ENCODE results near the gene TPCN2. TPM values are rescaled to one million over a fixed set of nuclear protein-coding genes. Genes with fewer than 3 reads are reported as not detected.

Gene TPCN2
- polyA plus RNA-seq, 3 donors = 12.1 to 14.2 (median 13.6) TPM

GRCh38 chr11:69091638-69092165 is 43.0 kb downstream of the TPCN2 start:
- no peak for DNase-seq (ENCODE audit: low read depth in 3 of 3, low spot score in 2 of 3)

DNA sequence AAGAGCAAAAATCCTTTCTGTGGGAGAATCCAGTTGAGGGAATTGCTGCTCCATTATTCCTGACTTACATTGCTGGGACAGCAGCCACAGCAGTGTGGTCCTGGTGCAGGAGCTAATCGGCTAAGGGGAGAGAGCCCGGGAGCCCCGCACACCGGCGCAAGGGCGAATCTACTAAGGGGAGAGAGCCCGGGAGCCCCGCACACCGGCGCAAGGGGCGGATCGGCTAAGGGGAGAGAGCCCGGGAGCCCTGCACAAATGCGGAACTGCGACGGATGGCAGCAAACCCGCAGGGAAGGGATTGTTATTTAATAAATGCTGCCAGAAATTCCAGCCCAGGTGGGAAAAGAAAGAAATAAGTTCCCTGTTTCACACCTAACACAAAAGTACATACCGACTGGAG is 43.5 kb downstream of the TPCN2 start:
- no peak for DNase-seq (ENCODE audit: low read depth in 3 of 3, low spot score in 2 of 3)

- DNase-seq (ENCODE audit: low read depth in 3 of 3, low spot score in 2 of 3) = no peak
Observed at GRCh38 chr11:69093106-69093505, 44.4 kb downstream of the TPCN2 start.

GRCh38 chr11:69094111-69094914 is 45.6 kb downstream of the TPCN2 start:
- DNase-seq (ENCODE audit: low read depth in 3 of 3, low spot score in 2 of 3) = no peak

DNA sequence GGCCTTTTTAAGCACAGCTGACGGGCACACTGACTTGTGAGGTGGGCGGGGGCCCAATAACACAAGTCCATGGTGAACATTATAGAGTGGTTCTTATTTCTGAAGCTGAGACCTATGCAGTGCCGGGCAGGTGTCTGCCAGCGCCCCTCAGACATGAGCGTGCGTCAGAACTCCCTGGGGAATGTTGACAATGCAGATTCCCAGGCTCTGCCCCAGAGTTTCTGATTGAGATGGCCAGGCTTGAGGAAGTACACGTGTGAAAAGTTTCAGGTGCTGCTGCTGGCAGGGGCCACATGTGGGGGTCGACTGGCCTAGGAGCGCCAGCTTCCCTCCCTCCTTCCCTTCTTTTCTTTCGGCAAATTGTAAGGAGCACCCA is 46.2 kb downstream of the TPCN2 start:
- DNase-seq (ENCODE audit: low read depth in 3 of 3, low spot score in 2 of 3) = no peak

DNA sequence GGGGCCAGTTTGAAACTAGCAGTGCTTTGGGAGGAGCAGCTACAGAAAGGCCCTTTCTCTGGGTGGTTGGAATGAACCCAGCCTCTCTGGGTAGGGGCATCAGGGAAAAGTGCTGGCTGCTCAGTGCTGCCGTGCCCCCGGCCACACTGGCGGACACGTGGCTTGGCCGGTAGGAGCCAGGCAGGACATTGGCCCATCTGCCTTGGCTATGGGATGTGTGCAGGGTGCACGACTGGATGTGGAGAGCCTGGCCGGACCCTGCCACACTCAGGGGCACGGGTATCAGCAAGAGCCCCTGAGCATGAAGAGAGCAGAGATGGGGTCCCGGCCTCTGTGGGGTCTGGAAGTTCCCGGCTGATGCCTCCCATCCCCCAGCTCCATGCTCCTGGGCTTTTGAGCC is 46.6 kb downstream of the TPCN2 start:
- no peak for DNase-seq (ENCODE audit: low read depth in 3 of 3, low spot score in 2 of 3)

DNA sequence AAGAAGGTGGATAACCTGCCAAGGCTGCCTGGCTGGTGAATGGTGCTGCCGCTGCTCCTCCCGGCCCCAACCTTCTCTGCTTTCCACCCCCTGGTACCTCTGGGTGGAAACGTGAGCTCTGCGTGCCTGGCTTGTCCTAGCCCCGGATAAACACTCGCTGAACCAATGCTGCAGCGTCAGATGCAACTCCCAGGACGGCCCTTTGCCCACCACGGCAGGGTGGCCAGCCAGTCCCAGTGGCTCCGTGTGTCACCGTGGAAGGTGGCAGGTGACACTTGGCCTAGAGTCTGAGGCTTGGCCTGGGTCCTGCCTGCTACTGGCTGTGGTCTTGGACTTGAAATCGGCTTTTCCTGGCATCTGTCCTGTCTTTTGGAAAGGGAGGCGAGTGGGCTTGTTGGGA is 47.7 kb downstream of the TPCN2 start:
- no peak for DNase-seq (ENCODE audit: low read depth in 3 of 3, low spot score in 2 of 3)

GRCh38 chr11:69097263-69097662 is 48.5 kb downstream of the TPCN2 start:
- DNase-seq (ENCODE audit: low read depth in 3 of 3, low spot score in 2 of 3) = no peak

DNA sequence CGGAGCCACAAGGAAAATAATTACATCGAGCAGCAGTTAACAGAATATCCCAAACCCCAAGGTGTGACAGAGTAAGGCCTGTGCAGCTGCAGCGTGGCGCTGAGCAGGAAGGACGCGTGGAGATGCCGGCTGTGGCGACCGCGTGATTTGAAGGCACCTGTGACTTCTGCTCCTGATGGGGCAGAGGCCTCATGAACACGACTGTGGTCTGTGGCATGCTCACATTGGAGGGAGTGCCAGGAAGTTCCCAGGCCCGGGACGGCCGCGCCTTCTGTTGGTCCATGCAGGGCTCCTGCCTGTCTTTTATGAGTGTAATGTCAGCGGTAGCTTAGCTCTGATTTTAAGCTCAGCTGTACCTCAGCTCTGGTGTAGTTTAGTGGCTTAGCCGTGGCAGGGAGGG is 50.4 kb downstream of the TPCN2 start:
- DNase-seq (ENCODE audit: low read depth in 3 of 3, low spot score in 2 of 3) = no peak

DNA sequence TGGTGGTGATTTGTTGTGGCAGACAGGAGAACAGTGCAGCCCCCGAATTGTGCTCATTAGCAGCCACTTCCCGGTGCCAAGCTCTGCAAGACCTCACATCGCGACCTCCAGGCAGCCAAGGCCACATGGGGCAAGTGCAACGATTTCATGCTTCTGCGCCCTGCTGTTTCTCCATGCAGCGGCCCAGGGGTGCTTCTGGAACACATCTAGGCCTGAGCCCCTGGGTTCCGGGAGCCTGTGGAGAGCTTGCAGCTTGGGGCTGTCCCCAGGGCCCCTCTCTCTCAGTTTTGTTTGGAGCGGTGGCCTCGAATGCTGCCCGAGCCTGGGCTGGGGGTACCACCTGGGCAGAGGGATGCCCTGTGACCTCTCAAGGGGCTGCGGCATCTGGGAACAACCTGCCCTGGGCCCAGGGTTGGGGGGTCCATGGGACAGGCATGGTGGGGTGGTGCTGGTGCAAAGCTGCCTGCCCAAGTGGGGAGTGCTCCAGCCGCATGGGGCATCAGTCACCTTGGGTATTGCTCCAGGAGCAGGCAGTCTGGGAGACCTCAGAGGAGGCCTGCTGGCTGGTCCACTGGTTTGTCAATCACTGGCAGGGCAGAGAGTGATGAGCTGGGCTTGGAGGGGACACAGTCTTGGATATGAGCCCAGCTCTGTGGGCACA is 51.9 kb downstream of the TPCN2 start:
- no peak for DNase-seq (ENCODE audit: low read depth in 3 of 3, low spot score in 2 of 3)

DNA sequence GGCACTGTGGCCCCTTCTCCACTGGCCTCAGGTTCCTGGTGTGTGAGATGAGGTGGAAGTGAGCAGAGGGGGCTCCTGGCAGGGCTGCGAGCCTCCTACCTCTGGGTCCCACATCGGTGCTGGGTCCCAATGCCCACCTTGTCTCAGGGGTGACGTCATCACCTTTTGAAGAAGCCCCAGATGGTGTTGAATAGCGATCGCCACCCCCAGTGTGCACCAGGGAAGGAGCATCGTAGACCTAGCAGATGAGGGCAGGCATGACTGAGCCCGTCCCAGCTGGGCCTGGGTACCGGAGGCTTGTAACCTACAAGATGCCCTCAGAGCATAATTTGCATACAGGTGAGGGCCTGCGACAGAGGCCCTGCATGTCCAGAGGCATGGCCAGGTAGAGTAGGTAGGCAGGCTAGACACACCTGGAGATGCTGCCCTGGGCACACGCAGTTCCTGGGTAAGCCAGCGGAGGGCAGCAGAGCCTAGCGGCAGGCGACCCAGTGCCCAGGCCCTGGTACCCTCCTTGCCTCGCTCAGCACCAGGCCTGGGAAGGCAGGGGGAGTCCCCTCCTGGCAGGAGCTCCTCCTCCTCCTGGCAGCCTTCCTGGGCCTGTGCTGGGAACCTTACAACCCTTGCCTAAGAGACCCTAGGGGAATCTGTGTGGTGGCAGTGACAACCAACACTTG is 52.5 kb downstream of the TPCN2 start:
- peak in 2 of 3 donors; percentile 55 to 74 for DNase-seq (ENCODE audit: low read depth in 3 of 3, low spot score in 2 of 3)

DNA sequence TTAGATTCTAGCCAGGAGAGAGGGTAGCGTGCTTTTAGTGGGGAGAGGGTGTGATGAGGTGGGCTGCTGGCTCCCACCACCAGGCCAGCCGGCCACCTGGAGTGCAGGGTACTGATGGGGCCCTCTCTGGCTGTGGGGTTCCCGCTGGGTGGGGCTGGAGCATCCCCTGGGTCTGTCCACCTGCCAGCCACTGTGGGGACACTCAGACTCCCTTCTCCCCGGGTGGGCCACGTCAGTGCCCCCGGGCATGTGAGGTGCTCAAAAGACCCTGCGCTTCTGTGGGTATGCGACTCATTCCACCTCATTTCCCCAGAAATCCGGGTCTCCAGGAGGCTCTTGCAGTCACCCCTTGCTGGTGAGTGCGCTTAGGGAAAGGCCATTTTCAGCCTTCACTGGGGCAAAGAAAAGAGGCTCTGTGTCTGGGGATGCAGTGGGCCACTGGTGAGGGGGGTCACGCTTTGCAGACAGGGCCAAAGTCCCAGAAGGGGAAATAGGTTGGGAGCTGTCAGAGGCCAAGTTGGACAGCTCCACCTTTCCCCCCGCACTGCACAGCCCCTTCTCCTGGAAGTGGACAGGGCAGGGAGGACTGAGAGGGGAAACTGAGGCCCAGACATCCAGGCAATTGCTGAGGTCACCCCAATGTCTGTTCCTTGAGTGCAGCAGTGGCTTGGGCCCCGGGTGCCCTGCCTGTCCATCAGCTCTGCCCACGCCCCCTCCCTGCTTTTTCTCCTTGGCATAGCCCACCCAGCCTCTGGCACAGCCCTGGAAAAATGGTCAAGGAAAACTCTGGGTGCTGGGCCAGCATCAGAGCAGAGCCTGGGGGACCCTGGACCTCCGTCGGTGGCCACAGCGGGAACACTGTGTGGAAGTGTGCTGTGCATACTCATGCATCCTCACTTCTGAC is 53.3 kb downstream of the TPCN2 start:
- no peak for DNase-seq (ENCODE audit: low read depth in 3 of 3, low spot score in 2 of 3)

- DNase-seq (ENCODE audit: low read depth in 3 of 3, low spot score in 2 of 3) = no peak
Observed at GRCh38 chr11:69102732-69103615, 54.2 kb downstream of the TPCN2 start.

DNA sequence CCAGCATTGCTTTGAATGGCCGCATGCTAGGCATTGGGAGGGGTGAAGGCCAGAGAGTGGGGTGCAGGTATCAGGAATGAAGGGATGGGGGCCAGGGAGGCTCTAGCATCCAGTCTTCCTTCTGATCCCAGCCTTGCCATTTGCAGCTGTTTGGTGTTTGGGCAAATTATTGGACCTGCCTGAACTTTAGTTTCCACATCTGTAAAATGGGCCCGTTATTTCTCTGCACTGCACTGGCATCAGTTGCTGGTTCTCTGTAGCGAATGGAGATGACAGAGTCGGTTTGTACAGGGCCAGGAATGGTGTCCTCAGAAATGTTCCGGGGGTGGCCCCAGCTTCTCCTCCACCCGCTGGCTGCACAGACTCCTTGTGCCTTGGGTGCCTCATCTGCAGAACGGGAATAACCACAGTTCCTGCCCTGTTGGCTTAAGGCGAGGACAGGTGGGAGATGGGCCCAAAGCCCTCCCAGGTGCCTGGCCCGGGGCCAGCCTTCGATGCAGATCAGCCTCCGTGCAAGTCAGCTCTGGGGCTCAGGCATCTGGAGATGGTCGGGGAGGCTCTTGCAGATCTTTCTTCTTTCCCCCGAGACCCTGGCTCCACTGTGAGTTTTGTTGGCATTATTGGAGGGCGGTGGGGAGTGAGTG is 55.6 kb downstream of the TPCN2 start:
- no peak for DNase-seq (ENCODE audit: low read depth in 3 of 3, low spot score in 2 of 3)

DNA sequence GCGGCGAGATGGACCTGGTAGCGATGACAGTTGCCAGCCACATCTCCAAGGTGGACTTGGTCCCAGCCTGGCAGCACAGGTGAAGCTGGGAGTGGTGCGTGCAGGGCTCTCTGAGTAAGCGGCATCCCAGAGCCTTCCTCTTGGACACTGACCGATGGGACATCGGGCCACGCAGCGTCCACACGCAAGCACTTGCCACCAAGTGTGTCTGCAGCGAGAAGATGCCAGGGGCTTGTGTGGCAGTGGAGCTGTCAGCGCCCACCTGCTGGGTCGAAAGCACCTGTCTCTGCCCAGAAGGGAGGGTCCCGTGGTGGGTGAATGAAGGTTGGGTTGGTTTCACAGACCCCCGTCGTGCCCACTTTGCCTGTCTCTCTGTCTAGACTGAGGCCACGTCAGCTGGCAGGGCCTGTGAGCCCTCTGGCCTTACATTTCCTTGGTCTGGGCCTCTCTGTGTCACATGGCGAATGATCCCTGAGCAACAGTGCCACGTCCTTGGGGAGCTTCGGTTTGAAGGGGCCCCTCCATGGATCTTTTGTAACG is 56.2 kb downstream of the TPCN2 start:
- DNase-seq (ENCODE audit: low read depth in 3 of 3, low spot score in 2 of 3) = no peak

- no peak for DNase-seq (ENCODE audit: low read depth in 3 of 3, low spot score in 2 of 3)
Observed at GRCh38 chr11:69105461-69106030, 56.8 kb downstream of the TPCN2 start.

GRCh38 chr11:69106031-69106811 is 57.5 kb downstream of the TPCN2 start:
- no peak for DNase-seq (ENCODE audit: low read depth in 3 of 3, low spot score in 2 of 3)

DNA sequence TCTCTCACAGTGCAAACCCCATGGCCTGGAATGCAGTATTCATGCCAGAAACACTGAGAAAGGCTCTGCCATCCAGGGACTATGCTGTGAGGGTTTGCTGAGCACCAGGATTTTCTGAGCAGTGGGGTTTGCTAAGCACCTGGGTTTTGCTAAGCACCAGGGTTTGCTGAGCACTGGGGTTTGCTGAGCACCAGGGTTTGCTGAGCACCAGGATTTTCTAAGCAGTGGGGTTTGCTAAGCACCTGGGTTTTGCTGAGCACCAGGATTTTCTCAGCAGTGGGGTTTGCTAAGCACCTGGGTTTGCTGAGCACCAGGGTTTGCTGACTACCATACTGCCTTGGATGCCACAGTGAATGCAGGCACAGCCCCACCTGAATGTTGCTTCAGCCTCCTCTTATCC is 58.7 kb downstream of the TPCN2 start:
- DNase-seq (ENCODE audit: low read depth in 3 of 3, low spot score in 2 of 3) = no peak
